ENCODE results near the gene VDAC1.

The VDAC1 gene

GRCh38 chr5:133935667-133935940, 69.2 kb downstream of the VDAC1 start:
- peaks cover 13 to 22% of the 10 kb centered on the region in 2 donors for H3K4me1 ChIP-seq (ENCODE audit: control insufficient read depth in 1 of 2, insufficient read depth in 2 of 2, low read length in 2 of 2)
- no peaks in the 10 kb centered on the region for H3K36me3 ChIP-seq (ENCODE audit: control insufficient read depth in 1 of 2, insufficient read depth in 2 of 2, low read length in 2 of 2)
- H3K27ac ChIP-seq (ENCODE audit: low read depth, low read length): no peak overlapping the region
- H3K9ac ChIP-seq (ENCODE audit: low read depth in 1 of 2, low read length in 2 of 2): no peak overlapping the region
- H3K9me3 ChIP-seq (ENCODE audit: control insufficient read depth in 1 of 2, low read length in 2 of 2): no peaks in the 10 kb centered on the region
- H3K4me3 ChIP-seq (ENCODE audit: low read depth in 1 of 2, low read length in 2 of 2): no peak overlapping the region
- no peaks in the 10 kb centered on the region for H3K27me3 ChIP-seq (ENCODE audit: control insufficient read depth in 1 of 2, insufficient read depth in 2 of 2, low read length in 2 of 2)

GRCh38 chr5:133934822-133935666, 69.7 kb downstream of the VDAC1 start:
- no peak overlapping the region for H3K4me3 ChIP-seq (ENCODE audit: low read depth in 1 of 2, low read length in 2 of 2)
- no peaks in the 10 kb centered on the region for H3K27me3 ChIP-seq (ENCODE audit: control insufficient read depth in 1 of 2, insufficient read depth in 2 of 2, low read length in 2 of 2)
- no peaks in the 10 kb centered on the region for H3K36me3 ChIP-seq (ENCODE audit: control insufficient read depth in 1 of 2, insufficient read depth in 2 of 2, low read length in 2 of 2)
- H3K9ac ChIP-seq (ENCODE audit: low read depth in 1 of 2, low read length in 2 of 2): no peak overlapping the region
- no peak overlapping the region for H3K27ac ChIP-seq (ENCODE audit: low read depth, low read length)
- no peaks in the 10 kb centered on the region for H3K9me3 ChIP-seq (ENCODE audit: control insufficient read depth in 1 of 2, low read length in 2 of 2)
- H3K4me1 ChIP-seq (ENCODE audit: control insufficient read depth in 1 of 2, insufficient read depth in 2 of 2, low read length in 2 of 2): peaks cover 13 to 28% of the 10 kb centered on the region in 2 donors

GRCh38 chr5:133934311-133934710, 70.5 kb downstream of the VDAC1 start:
- Histone ChIP-seq H3K27ac (ENCODE audit: low read depth, low read length) (no peak overlapping the region), H3K9ac (ENCODE audit: low read depth in 1 of 2, low read length in 2 of 2) (no peak overlapping the region), H3K4me1 (ENCODE audit: control insufficient read depth in 1 of 2, insufficient read depth in 2 of 2, low read length in 2 of 2) (peaks cover 13 to 29% of the 10 kb centered on the region in 2 donors), H3K36me3 (ENCODE audit: control insufficient read depth in 1 of 2, insufficient read depth in 2 of 2, low read length in 2 of 2) (no peaks in the 10 kb centered on the region), H3K9me3 (ENCODE audit: control insufficient read depth in 1 of 2, low read length in 2 of 2) (no peaks in the 10 kb centered on the region), H3K4me3 (ENCODE audit: low read depth in 1 of 2, low read length in 2 of 2) (no peak overlapping the region), H3K27me3 (ENCODE audit: control insufficient read depth in 1 of 2, insufficient read depth in 2 of 2, low read length in 2 of 2) (no peaks in the 10 kb centered on the region)

- Histone ChIP-seq H3K4me3 (ENCODE audit: low read depth in 1 of 2, low read length in 2 of 2) (no peak overlapping the region), H3K27ac (ENCODE audit: low read depth, low read length) (no peak overlapping the region), H3K27me3 (ENCODE audit: control insufficient read depth in 1 of 2, insufficient read depth in 2 of 2, low read length in 2 of 2) (no peaks in the 10 kb centered on the region), H3K36me3 (ENCODE audit: control insufficient read depth in 1 of 2, insufficient read depth in 2 of 2, low read length in 2 of 2) (no peaks in the 10 kb centered on the region), H3K9ac (ENCODE audit: low read depth in 1 of 2, low read length in 2 of 2) (no peak overlapping the region), H3K4me1 (ENCODE audit: control insufficient read depth in 1 of 2, insufficient read depth in 2 of 2, low read length in 2 of 2) (peaks cover 11 to 23% of the 10 kb centered on the region in 2 donors), H3K9me3 (ENCODE audit: control insufficient read depth in 1 of 2, low read length in 2 of 2) (no peaks in the 10 kb centered on the region)
Measured at GRCh38 chr5:133933670-133934295, 71.0 kb downstream of the VDAC1 start.

GRCh38 chr5:133933169-133933509, 71.6 kb downstream of the VDAC1 start:
- Histone ChIP-seq H3K4me1 (ENCODE audit: control insufficient read depth in 1 of 2, insufficient read depth in 2 of 2, low read length in 2 of 2) (peaks cover 5 to 17% of the 10 kb centered on the region in 2 donors), H3K9me3 (ENCODE audit: control insufficient read depth in 1 of 2, low read length in 2 of 2) (no peaks in the 10 kb centered on the region), H3K9ac (ENCODE audit: low read depth in 1 of 2, low read length in 2 of 2) (no peak overlapping the region), H3K36me3 (ENCODE audit: control insufficient read depth in 1 of 2, insufficient read depth in 2 of 2, low read length in 2 of 2) (no peaks in the 10 kb centered on the region), H3K27ac (ENCODE audit: low read depth, low read length) (no peak overlapping the region), H3K4me3 (ENCODE audit: low read depth in 1 of 2, low read length in 2 of 2) (no peak overlapping the region), H3K27me3 (ENCODE audit: control insufficient read depth in 1 of 2, insufficient read depth in 2 of 2, low read length in 2 of 2) (no peaks in the 10 kb centered on the region)

- H3K9me3 ChIP-seq (ENCODE audit: control insufficient read depth in 1 of 2, low read length in 2 of 2): no peaks in the 10 kb centered on the region
- no peaks in the 10 kb centered on the region for H3K27me3 ChIP-seq (ENCODE audit: control insufficient read depth in 1 of 2, insufficient read depth in 2 of 2, low read length in 2 of 2)
- no peaks in the 10 kb centered on the region for H3K36me3 ChIP-seq (ENCODE audit: control insufficient read depth in 1 of 2, insufficient read depth in 2 of 2, low read length in 2 of 2)
- no peak overlapping the region for H3K27ac ChIP-seq (ENCODE audit: low read depth, low read length)
- H3K4me3 ChIP-seq (ENCODE audit: low read depth in 1 of 2, low read length in 2 of 2): no peak overlapping the region
- H3K4me1 ChIP-seq (ENCODE audit: control insufficient read depth in 1 of 2, insufficient read depth in 2 of 2, low read length in 2 of 2): peaks cover 0 to 13% of the 10 kb centered on the region in 2 donors
- no peak overlapping the region for H3K9ac ChIP-seq (ENCODE audit: low read depth in 1 of 2, low read length in 2 of 2)
Measured at GRCh38 chr5:133932441-133933168, 72.2 kb downstream of the VDAC1 start.

- Histone ChIP-seq H3K9ac (ENCODE audit: low read depth in 1 of 2, low read length in 2 of 2) (no peak overlapping the region), H3K36me3 (ENCODE audit: control insufficient read depth in 1 of 2, insufficient read depth in 2 of 2, low read length in 2 of 2) (no peaks in the 10 kb centered on the region), H3K27me3 (ENCODE audit: control insufficient read depth in 1 of 2, insufficient read depth in 2 of 2, low read length in 2 of 2) (no peaks in the 10 kb centered on the region), H3K27ac (ENCODE audit: low read depth, low read length) (no peak overlapping the region), H3K4me3 (ENCODE audit: low read depth in 1 of 2, low read length in 2 of 2) (no peak overlapping the region), H3K9me3 (ENCODE audit: control insufficient read depth in 1 of 2, low read length in 2 of 2) (no peaks in the 10 kb centered on the region), H3K4me1 (ENCODE audit: control insufficient read depth in 1 of 2, insufficient read depth in 2 of 2, low read length in 2 of 2) (peaks cover 10 to 16% of the 10 kb centered on the region in 2 donors)
Measured at GRCh38 chr5:133931546-133931945, 73.2 kb downstream of the VDAC1 start.

- no peaks in the 10 kb centered on the region for H3K36me3 ChIP-seq (ENCODE audit: control insufficient read depth in 1 of 2, insufficient read depth in 2 of 2, low read length in 2 of 2)
- peak overlapping the region in 1 of 2 donors; percentile 45 for H3K9ac ChIP-seq (ENCODE audit: low read depth in 1 of 2, low read length in 2 of 2)
- H3K4me1 ChIP-seq (ENCODE audit: control insufficient read depth in 1 of 2, insufficient read depth in 2 of 2, low read length in 2 of 2): peaks cover 14 to 19% of the 10 kb centered on the region in 2 donors
- no peaks in the 10 kb centered on the region for H3K9me3 ChIP-seq (ENCODE audit: control insufficient read depth in 1 of 2, low read length in 2 of 2)
- peak overlapping the region in 1 of 2 donors; percentile 61 for H3K4me3 ChIP-seq (ENCODE audit: low read depth in 1 of 2, low read length in 2 of 2)
- H3K27ac ChIP-seq (ENCODE audit: low read depth, low read length): no peak overlapping the region
- H3K27me3 ChIP-seq (ENCODE audit: control insufficient read depth in 1 of 2, insufficient read depth in 2 of 2, low read length in 2 of 2): no peaks in the 10 kb centered on the region
Measured at GRCh38 chr5:133930813-133931090, 74.0 kb downstream of the VDAC1 start.

GRCh38 chr5:133930061-133930812, 74.5 kb downstream of the VDAC1 start:
- peak overlapping the region in 1 of 2 donors; percentile 61 for H3K4me3 ChIP-seq (ENCODE audit: low read depth in 1 of 2, low read length in 2 of 2)
- H3K4me1 ChIP-seq (ENCODE audit: control insufficient read depth in 1 of 2, insufficient read depth in 2 of 2, low read length in 2 of 2): peaks cover 14 to 19% of the 10 kb centered on the region in 2 donors
- no peaks in the 10 kb centered on the region for H3K9me3 ChIP-seq (ENCODE audit: control insufficient read depth in 1 of 2, low read length in 2 of 2)
- no peaks in the 10 kb centered on the region for H3K27me3 ChIP-seq (ENCODE audit: control insufficient read depth in 1 of 2, insufficient read depth in 2 of 2, low read length in 2 of 2)
- H3K27ac ChIP-seq (ENCODE audit: low read depth, low read length): no peak overlapping the region
- no peaks in the 10 kb centered on the region for H3K36me3 ChIP-seq (ENCODE audit: control insufficient read depth in 1 of 2, insufficient read depth in 2 of 2, low read length in 2 of 2)
- peak overlapping the region in 1 of 2 donors; percentile 45 for H3K9ac ChIP-seq (ENCODE audit: low read depth in 1 of 2, low read length in 2 of 2)

All from duodenal mucosa (tissue), 2 donors.